Activated CD8-positive, alpha-beta T cell treated with anti-CD3 and anti-CD28 coated beads, Interleukin-2, amount 10 ng/mL, durations not matched to agents 7 days and 5 days (primary cell): ENCODE measurements around the gene CYB5D1. TPM values are rescaled to one million over a fixed set of nuclear protein-coding genes. Genes with fewer than 3 reads are reported as not detected.

ENCODE experiments used
- ATAC-seq: fragments of 150-1000 bp; cut with Tn5 transposase; one replicate; pipeline ENCODE4 v1.10.0; 2021; ENCODE audit warnings: moderate library complexity
- CTCF ChIA-PET: fragments of 350-600 bp; sonication (Branson Sonifier 250); formaldehyde crosslinking; loops from one replicate; lab custom pipeline; 2021; ENCODE audit warnings: antibody characterized with exemption; lab: Charles Lee
- POLR2A ChIA-PET: fragments of 350-600 bp; sonication (Branson Sonifier 250); formaldehyde crosslinking; loops from one replicate; lab custom pipeline; 2021; ENCODE audit warnings: antibody characterized with exemption; lab: Charles Lee
- DNase-seq: peaks from one replicate; pipeline ENCODE4 v3.0.0-alpha.2; 2020
- H3K27ac Mint-ChIP-seq: one replicate; pipeline ENCODE4 v1.8.0; 2021; ENCODE audit warnings: mild to moderate bottlenecking, mixed read lengths
- H3K27me3 Mint-ChIP-seq: one replicate; pipeline ENCODE4 v1.8.0; 2021; ENCODE audit warnings: low read depth, mixed read lengths
- H3K36me3 Mint-ChIP-seq: one replicate; pipeline ENCODE4 v1.8.0; 2021; ENCODE audit warnings: low read depth, mixed read lengths
- H3K4me1 Mint-ChIP-seq: one replicate; pipeline ENCODE4 v1.8.0; 2021; ENCODE audit warnings: low read depth, mixed read lengths
- H3K4me3 Mint-ChIP-seq: one replicate; pipeline ENCODE4 v1.8.0; 2021; ENCODE audit warnings: mild to moderate bottlenecking, mixed read lengths
- H3K9me3 Mint-ChIP-seq: one replicate; pipeline ENCODE4 v1.8.0; 2022; ENCODE audit warnings: mixed read lengths; ENCODE audit not compliant: insufficient read depth
- total RNA-seq, 2 experiments: library from RNA; stranded (reverse); gene quantifications; one replicate each; pipeline ENCODE4 v1.2.3, GENCODE V29; 2021

The CYB5D1 gene
- total RNA-seq, 2 experiments from 2014 or later: 9.8 to 11.2 TPM

DNA sequence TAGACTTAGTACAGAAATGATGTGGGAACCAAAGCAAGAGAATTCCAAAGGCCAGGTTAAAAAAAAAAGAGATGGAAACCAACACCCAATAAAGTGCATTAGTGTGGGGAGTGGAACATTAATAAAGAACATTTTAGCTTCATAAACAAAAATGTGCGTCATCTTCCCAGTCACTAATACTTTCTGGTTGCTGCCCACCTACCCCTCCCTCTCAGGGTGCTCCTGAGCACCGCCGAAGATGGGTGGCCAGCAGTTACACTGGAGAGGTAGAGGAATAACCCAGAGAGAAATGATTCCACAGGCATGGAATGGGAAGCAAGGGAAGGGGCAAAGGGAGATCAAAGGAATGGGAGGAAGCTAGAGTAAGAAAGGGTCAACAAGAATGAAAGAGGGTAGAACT is 24.8 kb downstream of the CYB5D1 start:
- DNase-seq: no peak
- Mint-ChIP-seq H3K36me3 (peaks cover 4% of the 10 kb centered on the region), H3K27me3 (no peaks in the 10 kb centered on the region), H3K4me3 (no peak overlapping the region), H3K9me3 (no peaks in the 10 kb centered on the region), H3K27ac (no peak overlapping the region), H3K4me1 (no peaks in the 10 kb centered on the region)
- ChIA-PET POLR2A (interaction anchor here (0.6 kb wide), 1 partner anchor 555 kb away, joined by 3 read pairs; no protein-coding TSS in a partner anchor), CTCF (interaction anchor here (0.9 to 1.9 kb wide), 8 partner anchors 11 to 174 kb away, joined by 3 to 10 read pairs (median 4); partner anchors contain the start of gene NAA38)
- no peak for ATAC-seq

- Mint-ChIP-seq H3K4me3 (peak overlapping the region; percentile 72), H3K36me3 (peaks cover 4% of the 10 kb centered on the region), H3K9me3 (no peaks in the 10 kb centered on the region), H3K4me1 (no peaks in the 10 kb centered on the region), H3K27me3 (no peaks in the 10 kb centered on the region), H3K27ac (peak overlapping the region; percentile 79)
- ChIA-PET POLR2A (interaction anchor here (0.6 to 1.0 kb wide), 4 partner anchors 20 to 290 kb away, joined by 3 to 4 read pairs (median 4); no protein-coding TSS in a partner anchor), CTCF (interaction anchor here (1.1 to 1.9 kb wide), 4 partner anchors 15 to 27 kb away, joined by 4 to 10 read pairs (median 6); partner anchors contain the start of gene NAA38)
- ATAC-seq (no peak), DNase-seq (peak; percentile 45)
Observed at GRCh38 chr17:7883781-7884386, 26.1 kb downstream of the CYB5D1 start.

- POLR2A ChIA-PET: interaction anchor here (1.0 to 1.3 kb wide), 2 partner anchors 48 to 289 kb away, joined by 4 read pairs; no protein-coding TSS in a partner anchor
- no peaks in the 10 kb centered on the region for H3K4me1 Mint-ChIP-seq
- no peaks in the 10 kb centered on the region for H3K9me3 Mint-ChIP-seq
- ATAC-seq (peak; percentile 5), DNase-seq (peak; percentile 49)
- no peaks in the 10 kb centered on the region for H3K27me3 Mint-ChIP-seq
- peak overlapping the region; percentile 65 for H3K4me3 Mint-ChIP-seq
- CTCF ChIA-PET: interaction anchor here (1.5 to 1.9 kb wide), 4 partner anchors 16 to 28 kb away, joined by 4 to 8 read pairs (median 6); partner anchors contain the start of gene NAA38
- peaks cover 5% of the 10 kb centered on the region for H3K36me3 Mint-ChIP-seq
- H3K27ac Mint-ChIP-seq: peak overlapping the region; percentile 81
Observed at GRCh38 chr17:7884581-7885366, 27.0 kb downstream of the CYB5D1 start.

DNA sequence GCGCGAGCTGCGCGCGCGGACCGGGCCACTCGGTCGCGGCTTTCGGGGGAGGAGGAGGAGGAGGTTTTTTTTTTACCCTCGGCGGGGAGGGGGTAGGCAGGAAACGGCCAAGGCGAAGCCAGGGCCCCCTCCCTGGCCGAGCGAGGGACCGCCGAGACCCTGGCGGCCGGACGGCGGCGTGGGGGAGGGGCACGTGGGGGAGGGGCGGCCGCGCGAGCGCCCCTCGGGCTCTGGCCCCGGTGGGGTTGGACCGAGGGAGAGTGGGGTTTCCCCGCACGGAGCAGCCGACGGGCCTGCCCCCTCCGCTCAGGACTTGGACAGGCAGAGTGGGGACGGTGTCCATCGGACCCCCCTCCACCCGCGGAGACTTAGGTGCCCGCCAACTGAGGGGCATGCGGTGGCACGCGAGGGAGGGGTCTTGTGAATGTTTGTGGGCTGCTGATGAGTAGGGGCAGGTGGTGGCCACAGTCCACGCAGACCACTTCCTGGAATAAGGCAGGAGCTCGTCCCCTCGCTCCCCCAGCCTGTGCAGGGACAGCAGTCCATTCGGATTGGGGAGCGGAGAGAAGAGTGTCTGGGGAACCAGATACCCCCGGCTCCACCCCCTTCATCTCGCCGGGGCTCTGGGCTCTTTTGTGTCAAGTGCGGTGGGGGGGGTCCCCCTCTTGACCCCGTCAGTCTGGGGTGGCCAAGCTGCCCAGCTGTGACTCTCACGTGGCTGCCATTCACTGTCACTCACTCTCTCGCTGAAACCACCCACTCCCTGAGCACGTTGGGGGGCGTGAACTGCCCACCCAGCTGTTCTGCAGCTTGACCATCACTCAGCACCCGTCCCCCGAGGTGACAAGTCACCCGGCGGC is 27.8 kb downstream of the CYB5D1 start:
- peak overlapping the region; percentile 61 for H3K4me3 Mint-ChIP-seq
- no peaks in the 10 kb centered on the region for H3K27me3 Mint-ChIP-seq
- DNase-seq (peak; percentile 60), ATAC-seq (peak; percentile 8)
- peaks cover 13% of the 10 kb centered on the region for H3K36me3 Mint-ChIP-seq
- peak overlapping the region; percentile 61 for H3K27ac Mint-ChIP-seq
- ChIA-PET POLR2A (interaction anchor here (0.6 to 1.7 kb wide), 7 partner anchors 14 to 272 kb away, joined by 3 to 12 read pairs (median 4); partner anchors contain the start of gene NAA38), CTCF (interaction anchor here (0.9 to 1.9 kb wide), 5 partner anchors 17 to 46 kb away, joined by 3 to 8 read pairs (median 4); partner anchors contain the start of genes CNTROB, NAA38 and TRAPPC1)
- H3K4me1 Mint-ChIP-seq: peaks cover 3% of the 10 kb centered on the region
- H3K9me3 Mint-ChIP-seq: no peaks in the 10 kb centered on the region

DNA sequence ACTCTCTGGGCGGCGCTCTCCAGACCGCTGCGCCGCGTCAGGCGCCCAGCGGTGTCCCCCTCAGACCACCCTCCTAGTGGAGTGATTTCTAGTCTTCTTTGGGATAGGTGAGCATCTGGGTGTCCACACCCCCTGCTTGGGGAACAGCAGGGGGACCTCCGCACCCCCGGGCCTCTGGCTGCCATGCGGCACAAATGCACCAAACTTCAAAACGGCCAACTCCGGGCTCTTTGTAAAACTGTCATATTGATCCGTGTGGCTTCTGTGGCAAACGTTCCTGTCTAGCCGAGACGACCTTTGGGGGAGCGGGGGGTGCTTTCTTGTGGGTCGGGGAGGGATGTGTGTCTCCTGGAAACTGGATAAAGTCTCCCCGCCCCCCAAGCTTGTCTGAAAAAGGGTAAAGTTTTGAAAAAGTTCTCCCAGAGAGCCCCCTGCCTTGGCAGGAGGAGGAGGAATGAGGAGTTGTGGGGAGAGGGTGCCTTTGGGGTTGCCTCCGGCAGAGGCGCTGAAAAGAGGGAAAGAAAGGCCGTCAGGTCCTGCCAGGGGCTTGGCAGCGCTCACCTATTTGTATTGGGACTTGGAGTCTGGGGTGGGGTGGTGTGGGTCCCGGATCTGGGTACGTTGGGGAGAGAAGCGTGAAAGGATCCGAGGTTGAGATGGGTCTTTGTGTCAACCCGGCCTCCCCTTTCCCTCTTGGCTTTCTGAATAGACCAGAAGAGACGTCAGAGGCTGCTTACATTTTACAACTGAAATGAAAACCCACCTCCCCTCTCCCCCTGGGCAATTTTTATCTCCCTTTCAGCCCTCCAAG is 28.6 kb downstream of the CYB5D1 start:
- H3K27ac Mint-ChIP-seq: no peak overlapping the region
- peak; percentile 21 for ATAC-seq
- ChIA-PET CTCF (interaction anchor here (0.9 to 1.9 kb wide), 5 partner anchors 17 to 45 kb away, joined by 3 to 8 read pairs (median 4); partner anchors contain the start of genes CNTROB, NAA38 and TRAPPC1), POLR2A (interaction anchor here (0.6 to 1.7 kb wide), 5 partner anchors 13 to 44 kb away, joined by 3 to 12 read pairs (median 4); partner anchors contain the start of gene NAA38)
- DNase-seq: peak; percentile 72
- no peaks in the 10 kb centered on the region for H3K9me3 Mint-ChIP-seq
- H3K4me3 Mint-ChIP-seq: no peak overlapping the region
- H3K36me3 Mint-ChIP-seq: peaks cover 20% of the 10 kb centered on the region
- no peaks in the 10 kb centered on the region for H3K27me3 Mint-ChIP-seq
- peaks cover 6% of the 10 kb centered on the region for H3K4me1 Mint-ChIP-seq

GRCh38 chr17:7887038-7887481 is 29.3 kb downstream of the CYB5D1 start:
- peaks cover 6% of the 10 kb centered on the region for H3K4me1 Mint-ChIP-seq
- POLR2A ChIA-PET: interaction anchor here (1.4 to 1.7 kb wide), 2 partner anchors 19 to 30 kb away, joined by 9 to 12 read pairs; partner anchors contain the start of gene NAA38
- CTCF ChIA-PET: no interaction called here
- no peaks in the 10 kb centered on the region for H3K27me3 Mint-ChIP-seq
- ATAC-seq (peak; percentile 13), DNase-seq (no peak)
- no peak overlapping the region for H3K27ac Mint-ChIP-seq
- H3K4me3 Mint-ChIP-seq: no peak overlapping the region
- H3K36me3 Mint-ChIP-seq: peaks cover 24% of the 10 kb centered on the region
- no peaks in the 10 kb centered on the region for H3K9me3 Mint-ChIP-seq

GRCh38 chr17:7887482-7888183 is 29.8 kb downstream of the CYB5D1 start:
- no peak overlapping the region for H3K27ac Mint-ChIP-seq
- CTCF ChIA-PET: no interaction called here
- no peak overlapping the region for H3K4me3 Mint-ChIP-seq
- ATAC-seq (peak; percentile 73), DNase-seq (peak; percentile 94)
- H3K4me1 Mint-ChIP-seq: peaks cover 6% of the 10 kb centered on the region
- POLR2A ChIA-PET: no interaction called here
- H3K36me3 Mint-ChIP-seq: peaks cover 25% of the 10 kb centered on the region
- no peaks in the 10 kb centered on the region for H3K9me3 Mint-ChIP-seq
- H3K27me3 Mint-ChIP-seq: no peaks in the 10 kb centered on the region

GRCh38 chr17:7888184-7888920 is 30.5 kb downstream of the CYB5D1 start, which contains the start of gene CHD3:
Gene CHD3 (plus strand): TSS chr17:7888789. CDS start chr17:7889001, 212 bp downstream.
- H3K27ac Mint-ChIP-seq: no peak within 1 kb of the TSS
- peak; percentile 21 for ATAC-seq
- CTCF ChIA-PET: interaction anchor here (0.6 to 1.2 kb wide), 4 partner anchors 25 to 101 kb away, joined by 3 to 6 read pairs (median 3); partner anchors contain the start of gene NAA38
- POLR2A ChIA-PET: interaction anchor here (1.1 kb wide), 1 partner anchor 13 kb away, joined by 3 read pairs; no protein-coding TSS in a partner anchor
- no peaks in the 10 kb centered on the region for H3K27me3 Mint-ChIP-seq
- H3K9me3 Mint-ChIP-seq: no peaks in the 10 kb centered on the region
- no peak within 1 kb of the TSS for H3K4me3 Mint-ChIP-seq
- peaks cover 28% of the 10 kb centered on the region for H3K36me3 Mint-ChIP-seq
- DNase-seq: peak; percentile 53
- H3K4me1 Mint-ChIP-seq: peaks cover 6% of the 10 kb centered on the region
